ENCODE data around the gene DNAJB9.

- no peak for TF ChIP-seq CTCF (IDR thresholded peaks at IDR 0.05)
- TF ChIP-seq POLR2A (IDR thresholded peaks at IDR 0.05) = no peak
Measured at GRCh38 chr7:108570146-108570755, 577 bp downstream of the DNAJB9 start.
